Measurements from ENCODE around the gene CX3CL1. TPM values are rescaled to one million over a fixed set of nuclear protein-coding genes. Genes with fewer than 3 reads are reported as not detected.
A peak's percentile ranks its signal among the peaks of the same experiment; 100 is the strongest.

The CX3CL1 gene
- total and polyA plus RNA-seq, 5 donors from 2014 or later, result 0.15 TPM; not detected in 4

DNA sequence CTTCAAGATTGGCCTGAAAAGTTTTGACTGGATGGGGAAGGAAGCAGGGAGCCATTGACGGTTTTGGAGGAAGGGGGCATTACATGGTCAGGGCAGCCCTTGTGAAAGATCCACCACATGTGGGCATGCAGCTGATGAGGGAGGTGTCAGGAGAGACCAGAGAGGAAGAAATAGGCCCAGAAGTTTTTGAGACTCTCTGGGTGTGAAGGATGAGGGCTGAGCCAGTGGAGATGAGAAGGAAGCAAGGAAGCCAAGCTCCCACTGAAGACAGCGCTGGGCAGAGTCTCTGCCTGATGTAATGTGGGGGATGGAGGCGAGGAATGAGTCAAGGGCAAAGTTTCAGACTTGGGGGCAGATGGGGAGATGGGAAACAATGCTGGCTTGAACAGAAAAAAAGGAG is 32.8 kb downstream of the CX3CL1 start:
- H3K27ac Mint-ChIP-seq, result no peak overlapping the region
- peaks cover 11% of the 10 kb centered on the region for H3K27me3 Mint-ChIP-seq
- Histone ChIP-seq H3K36me3 (ENCODE audit: control insufficient read depth, insufficient read depth, low read length) (no peaks in the 10 kb centered on the region), H3K9me3 (ENCODE audit: control insufficient read depth in 2 of 2, low read length in 2 of 2) (no peaks in the 10 kb centered on the region), H3K4me3 (ENCODE audit: low read depth, low read length) (no peak overlapping the region), H3K27ac (ENCODE audit: insufficient read depth, low read length, poor library complexity, severe bottlenecking) (no peak overlapping the region), H3K27me3 (ENCODE audit: control insufficient read depth, insufficient read depth, low read length) (no peaks in the 10 kb centered on the region), H3K4me1 (ENCODE audit: control insufficient read depth, insufficient read depth, low read length, poor library complexity, severe bottlenecking) (no peaks in the 10 kb centered on the region)
- H3K9me3 Mint-ChIP-seq, result no peaks in the 10 kb centered on the region
- ATAC-seq (ENCODE audit: low read depth in 2 of 2) (no peak), DNase-seq (no peak)
- peaks cover 0 to 3% (median under 1%) of the 10 kb centered on the region in 4 donors for H3K4me1 Mint-ChIP-seq
- H3K36me3 Mint-ChIP-seq, result no peaks in the 10 kb centered on the region
- H3K4me3 Mint-ChIP-seq, result no peak overlapping the region

DNA sequence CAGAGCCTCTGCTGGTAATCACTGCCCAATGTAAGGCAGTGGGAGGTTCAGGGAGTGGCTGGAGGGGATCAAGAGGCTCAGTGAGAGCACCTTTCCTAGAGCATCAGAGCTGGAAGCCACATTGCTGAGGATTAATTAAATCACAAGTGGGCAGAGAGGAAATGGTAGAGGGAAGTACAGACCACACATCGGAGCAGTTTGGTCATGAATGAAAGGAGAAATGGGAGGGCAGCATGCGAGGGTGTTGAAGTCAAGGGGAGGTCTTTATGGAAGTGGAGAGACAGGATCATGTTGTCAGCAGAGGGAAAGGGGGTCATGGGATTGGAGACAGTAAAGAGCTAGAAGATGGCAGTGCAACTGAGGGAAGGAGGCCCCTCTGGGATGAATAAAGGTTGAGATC is 34.6 kb downstream of the CX3CL1 start:
- no peaks in the 10 kb centered on the region for H3K4me1 ChIP-seq (ENCODE audit: control insufficient read depth, insufficient read depth, low read length, poor library complexity, severe bottlenecking)
- H3K27me3 ChIP-seq (ENCODE audit: control insufficient read depth, insufficient read depth, low read length), result no peaks in the 10 kb centered on the region
- DNase-seq (no peak), ATAC-seq (ENCODE audit: low read depth in 2 of 2) (no peak)
- Mint-ChIP-seq H3K9me3 (no peaks in the 10 kb centered on the region), H3K4me1 (peaks cover 0 to 3% (median under 1%) of the 10 kb centered on the region in 4 donors), H3K27ac (no peak overlapping the region), H3K27me3 (peaks cover 4% of the 10 kb centered on the region), H3K4me3 (no peak overlapping the region), H3K36me3 (no peaks in the 10 kb centered on the region)
- no peaks in the 10 kb centered on the region for H3K9me3 ChIP-seq (ENCODE audit: control insufficient read depth in 2 of 2, low read length in 2 of 2)
- H3K36me3 ChIP-seq (ENCODE audit: control insufficient read depth, insufficient read depth, low read length), result no peaks in the 10 kb centered on the region
- no peak overlapping the region for H3K4me3 ChIP-seq (ENCODE audit: low read depth, low read length)
- H3K27ac ChIP-seq (ENCODE audit: insufficient read depth, low read length, poor library complexity, severe bottlenecking), result no peak overlapping the region

DNA sequence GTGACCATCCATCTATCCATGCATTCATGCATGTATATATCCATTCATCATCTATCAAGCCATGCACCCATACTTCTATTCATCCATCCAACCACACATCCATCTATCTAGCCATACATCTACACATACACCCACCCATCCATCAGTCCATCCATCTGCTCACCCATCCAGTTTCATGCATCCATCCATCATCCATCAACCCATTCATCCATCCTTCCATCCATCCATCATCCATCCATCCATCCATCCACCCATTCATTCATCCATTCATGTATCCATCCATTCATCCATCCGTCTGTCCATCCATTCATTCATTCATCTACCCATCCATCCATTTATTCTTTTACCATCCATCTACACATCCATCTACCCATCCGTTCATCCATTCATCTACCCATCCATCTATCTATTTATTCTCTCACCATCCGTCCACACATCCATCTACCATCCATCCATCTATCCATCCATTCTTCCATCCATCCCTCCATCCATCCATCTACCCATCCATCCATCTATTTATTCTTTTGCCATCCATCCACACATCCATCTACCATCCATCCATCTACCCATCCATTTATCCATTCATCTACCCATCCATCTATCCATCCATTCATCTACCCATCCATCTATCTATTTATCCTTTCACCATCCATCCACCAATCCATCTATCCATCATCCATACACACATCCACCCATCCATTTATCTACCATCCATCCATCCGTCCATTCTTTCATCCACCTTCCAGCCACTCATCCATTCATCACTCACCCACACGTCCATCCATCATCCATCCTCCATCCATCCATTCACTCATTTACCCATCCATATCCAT is 35.4 kb downstream of the CX3CL1 start:
- ATAC-seq (ENCODE audit: low read depth in 2 of 2), result no peak
- no peak overlapping the region for H3K27ac Mint-ChIP-seq
- no peaks in the 10 kb centered on the region for H3K9me3 ChIP-seq (ENCODE audit: control insufficient read depth in 2 of 2, low read length in 2 of 2)

DNA sequence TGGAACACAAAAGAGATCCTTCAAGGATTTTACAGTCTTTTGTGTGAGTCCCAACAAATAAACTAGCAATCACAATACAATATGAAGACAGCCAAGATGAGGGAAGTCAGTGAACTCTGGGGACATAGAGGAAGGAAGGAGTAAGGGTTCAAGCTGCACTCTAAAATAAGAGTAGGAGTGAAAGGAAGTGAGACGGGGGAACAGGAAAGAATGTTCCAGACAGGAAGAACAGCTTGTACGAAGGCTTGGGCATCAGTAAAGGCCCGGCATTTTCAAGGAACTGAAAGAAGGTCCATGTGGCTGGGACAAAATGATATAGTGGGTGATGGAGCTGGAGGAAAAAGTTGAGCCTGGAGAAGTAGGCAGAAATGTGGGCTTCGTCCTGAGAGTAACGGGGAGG is 36.8 kb downstream of the CX3CL1 start:
- Mint-ChIP-seq H3K27me3 (peaks cover 4% of the 10 kb centered on the region), H3K9me3 (no peaks in the 10 kb centered on the region), H3K36me3 (no peaks in the 10 kb centered on the region), H3K4me1 (peaks cover 0 to 3% (median under 1%) of the 10 kb centered on the region in 4 donors), H3K27ac (peak overlapping the region in 1 of 3 donors; percentile 53), H3K4me3 (no peak overlapping the region)
- DNase-seq, result no peak
- no peak for ATAC-seq (ENCODE audit: low read depth in 2 of 2)
- Histone ChIP-seq H3K27me3 (ENCODE audit: control insufficient read depth, insufficient read depth, low read length) (no peaks in the 10 kb centered on the region), H3K36me3 (ENCODE audit: control insufficient read depth, insufficient read depth, low read length) (no peaks in the 10 kb centered on the region), H3K4me1 (ENCODE audit: control insufficient read depth, insufficient read depth, low read length, poor library complexity, severe bottlenecking) (no peaks in the 10 kb centered on the region), H3K9me3 (ENCODE audit: control insufficient read depth in 2 of 2, low read length in 2 of 2) (no peaks in the 10 kb centered on the region), H3K27ac (ENCODE audit: insufficient read depth, low read length, poor library complexity, severe bottlenecking) (no peak overlapping the region), H3K4me3 (ENCODE audit: low read depth, low read length) (no peak overlapping the region)

More for the DNA sequence above, 35.4 kb downstream of the CX3CL1 start:
- Mint-ChIP-seq H3K4me1 (peaks cover 0 to 3% (median under 1%) of the 10 kb centered on the region in 4 donors), H3K4me3 (no peak overlapping the region), H3K36me3 (no peaks in the 10 kb centered on the region), H3K9me3 (no peaks in the 10 kb centered on the region), H3K27me3 (peaks cover 4% of the 10 kb centered on the region)
- DNase-seq, result no peak
- H3K27me3 ChIP-seq (ENCODE audit: control insufficient read depth, insufficient read depth, low read length), result no peaks in the 10 kb centered on the region
- H3K36me3 ChIP-seq (ENCODE audit: control insufficient read depth, insufficient read depth, low read length), result no peaks in the 10 kb centered on the region
- H3K27ac ChIP-seq (ENCODE audit: insufficient read depth, low read length, poor library complexity, severe bottlenecking), result no peak overlapping the region
- no peak overlapping the region for H3K4me3 ChIP-seq (ENCODE audit: low read depth, low read length)
- H3K4me1 ChIP-seq (ENCODE audit: control insufficient read depth, insufficient read depth, low read length, poor library complexity, severe bottlenecking), result no peaks in the 10 kb centered on the region

DNA sequence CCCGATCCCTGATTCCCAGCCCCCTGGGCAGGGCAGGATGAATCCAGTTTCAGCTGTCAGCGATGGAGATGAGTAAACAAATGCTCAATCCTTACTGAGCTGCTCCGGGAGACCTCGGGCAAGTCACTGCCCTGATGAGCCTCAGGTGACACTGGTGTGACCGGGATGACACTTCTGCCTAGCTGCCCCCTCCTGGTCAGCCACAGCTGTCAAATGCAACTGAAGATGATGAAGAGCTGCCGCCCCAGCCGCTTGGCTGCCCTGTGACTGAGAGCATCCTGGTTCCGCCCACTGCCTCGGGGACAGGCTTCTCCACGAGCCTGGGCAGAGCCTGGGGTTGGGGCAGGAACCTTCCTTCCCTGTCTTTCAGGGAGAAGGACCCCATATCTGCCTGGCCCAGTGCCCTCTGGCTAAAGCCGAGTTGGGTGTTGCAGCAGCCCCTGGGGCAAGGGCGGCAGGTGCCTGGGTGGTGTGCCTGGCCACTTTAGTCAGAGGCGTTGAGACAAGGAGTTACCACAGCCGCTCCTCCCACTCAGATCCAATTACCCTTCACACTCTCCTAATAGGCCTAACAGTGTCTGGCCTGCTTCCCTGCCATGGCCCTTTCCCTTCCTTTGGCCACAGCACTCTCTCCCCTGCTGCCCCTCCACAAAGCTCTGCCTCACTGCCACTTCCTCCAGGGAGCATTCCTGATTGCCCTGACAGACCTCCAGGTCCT is 37.7 kb downstream of the CX3CL1 start:
- H3K4me1 ChIP-seq (ENCODE audit: control insufficient read depth, insufficient read depth, low read length, poor library complexity, severe bottlenecking), result no peaks in the 10 kb centered on the region
- no peak overlapping the region for H3K27ac ChIP-seq (ENCODE audit: insufficient read depth, low read length, poor library complexity, severe bottlenecking)
- H3K36me3 ChIP-seq (ENCODE audit: control insufficient read depth, insufficient read depth, low read length), result no peaks in the 10 kb centered on the region
- ATAC-seq (ENCODE audit: low read depth in 2 of 2) (no peak), DNase-seq (no peak)
- H3K4me3 ChIP-seq (ENCODE audit: low read depth, low read length), result no peak overlapping the region
- Mint-ChIP-seq H3K4me3 (no peak overlapping the region), H3K4me1 (peaks cover 0 to 3% (median 0%) of the 10 kb centered on the region in 4 donors), H3K27ac (peak overlapping the region in 1 of 3 donors; percentile 29), H3K9me3 (no peaks in the 10 kb centered on the region), H3K36me3 (no peaks in the 10 kb centered on the region), H3K27me3 (peaks cover 4% of the 10 kb centered on the region)
- H3K9me3 ChIP-seq (ENCODE audit: control insufficient read depth in 2 of 2, low read length in 2 of 2), result no peaks in the 10 kb centered on the region
- H3K27me3 ChIP-seq (ENCODE audit: control insufficient read depth, insufficient read depth, low read length), result no peaks in the 10 kb centered on the region

DNA sequence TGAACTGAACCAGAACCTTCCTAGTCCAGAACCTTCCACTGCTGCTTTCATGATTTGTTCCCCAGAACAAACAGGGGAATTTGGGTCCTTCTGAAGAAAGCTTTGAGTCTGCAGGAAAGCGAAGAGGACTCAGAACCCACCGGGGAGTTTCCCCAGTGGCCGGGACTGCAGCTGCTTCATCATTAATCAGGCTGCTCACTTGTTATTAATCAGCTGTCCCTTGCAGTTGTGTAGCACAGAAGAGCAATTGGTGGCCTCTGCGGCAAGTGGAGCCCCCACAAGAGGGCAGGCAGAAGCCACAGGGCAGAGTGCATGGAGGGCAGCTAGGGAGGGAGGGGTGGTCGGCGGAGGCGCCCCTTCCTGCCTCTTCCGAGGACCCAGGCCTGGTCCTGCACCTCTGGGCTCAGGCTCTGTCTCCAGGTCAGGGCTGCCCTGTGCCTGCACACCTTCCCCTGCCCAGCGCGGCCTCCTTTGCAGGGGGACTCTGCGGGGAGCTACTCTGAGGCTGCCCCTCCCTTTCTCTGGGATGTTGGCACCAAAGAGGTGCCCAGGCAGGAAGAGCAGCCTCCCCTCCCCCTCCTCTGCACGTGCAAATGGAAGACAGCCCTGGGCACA is 39.2 kb downstream of the CX3CL1 start:
- no peak for ATAC-seq (ENCODE audit: low read depth in 2 of 2)
- H3K4me1 ChIP-seq (ENCODE audit: control insufficient read depth, insufficient read depth, low read length, poor library complexity, severe bottlenecking), result no peaks in the 10 kb centered on the region
- no peaks in the 10 kb centered on the region for H3K9me3 Mint-ChIP-seq
- H3K4me3 Mint-ChIP-seq, result no peak overlapping the region
- no peaks in the 10 kb centered on the region for H3K36me3 Mint-ChIP-seq
- DNase-seq, result no peak
- H3K9me3 ChIP-seq (ENCODE audit: control insufficient read depth in 2 of 2, low read length in 2 of 2), result no peaks in the 10 kb centered on the region
- no peaks in the 10 kb centered on the region for H3K36me3 ChIP-seq (ENCODE audit: control insufficient read depth, insufficient read depth, low read length)
- no peak overlapping the region for H3K27ac ChIP-seq (ENCODE audit: insufficient read depth, low read length, poor library complexity, severe bottlenecking)
- H3K27me3 Mint-ChIP-seq, result peaks cover 4% of the 10 kb centered on the region
- peak overlapping the region in 1 of 3 donors; percentile 55 for H3K27ac Mint-ChIP-seq
- H3K27me3 ChIP-seq (ENCODE audit: control insufficient read depth, insufficient read depth, low read length), result no peaks in the 10 kb centered on the region
- no peak overlapping the region for H3K4me3 ChIP-seq (ENCODE audit: low read depth, low read length)
- peaks cover 0 to 3% (median 0%) of the 10 kb centered on the region in 4 donors for H3K4me1 Mint-ChIP-seq

DNA sequence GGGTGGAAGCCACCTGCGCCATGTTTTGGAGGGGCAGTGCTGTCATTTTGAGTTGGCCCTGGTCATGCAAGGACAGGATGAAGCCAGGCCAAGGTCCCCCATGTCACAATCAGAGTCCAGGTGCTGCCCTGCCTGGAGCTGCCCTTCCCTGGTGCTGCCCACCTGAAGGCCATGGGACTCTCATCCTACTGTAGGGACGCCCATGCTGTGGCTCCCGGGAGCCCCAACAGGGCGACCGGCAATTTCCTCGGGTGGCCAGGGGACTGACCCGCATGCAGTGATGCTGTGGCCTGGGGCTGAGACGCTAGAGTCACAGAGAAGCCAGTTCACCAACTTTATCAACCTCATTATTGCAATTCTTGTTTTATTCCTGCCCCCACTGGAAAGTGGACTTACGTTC is 40.3 kb downstream of the CX3CL1 start:
- H3K4me3 Mint-ChIP-seq, result no peak overlapping the region
- DNase-seq (no peak), ATAC-seq (ENCODE audit: low read depth in 2 of 2) (no peak)
- peaks cover 9% of the 10 kb centered on the region for H3K27me3 Mint-ChIP-seq
- Histone ChIP-seq H3K27ac (ENCODE audit: insufficient read depth, low read length, poor library complexity, severe bottlenecking) (no peak overlapping the region), H3K36me3 (ENCODE audit: control insufficient read depth, insufficient read depth, low read length) (no peaks in the 10 kb centered on the region), H3K4me1 (ENCODE audit: control insufficient read depth, insufficient read depth, low read length, poor library complexity, severe bottlenecking) (peaks cover 8% of the 10 kb centered on the region), H3K4me3 (ENCODE audit: low read depth, low read length) (no peak overlapping the region), H3K27me3 (ENCODE audit: control insufficient read depth, insufficient read depth, low read length) (no peaks in the 10 kb centered on the region), H3K9me3 (ENCODE audit: control insufficient read depth in 2 of 2, low read length in 2 of 2) (no peaks in the 10 kb centered on the region)
- no peak overlapping the region for H3K27ac Mint-ChIP-seq
- H3K9me3 Mint-ChIP-seq, result no peaks in the 10 kb centered on the region
- H3K36me3 Mint-ChIP-seq, result no peaks in the 10 kb centered on the region
- H3K4me1 Mint-ChIP-seq, result peaks cover 3 to 7% (median 6%) of the 10 kb centered on the region in 4 donors

Measured in CD4-positive, CD25-positive, alpha-beta regulatory T cell (primary cell).